ENCODE results near the gene IL36B.
"Not testable (repeated sequence)": the region's sequence is repeated elsewhere in the genome, so short reads cannot be mapped to it uniquely, and the experiment has no call there.

The IL36B gene

DNA sequence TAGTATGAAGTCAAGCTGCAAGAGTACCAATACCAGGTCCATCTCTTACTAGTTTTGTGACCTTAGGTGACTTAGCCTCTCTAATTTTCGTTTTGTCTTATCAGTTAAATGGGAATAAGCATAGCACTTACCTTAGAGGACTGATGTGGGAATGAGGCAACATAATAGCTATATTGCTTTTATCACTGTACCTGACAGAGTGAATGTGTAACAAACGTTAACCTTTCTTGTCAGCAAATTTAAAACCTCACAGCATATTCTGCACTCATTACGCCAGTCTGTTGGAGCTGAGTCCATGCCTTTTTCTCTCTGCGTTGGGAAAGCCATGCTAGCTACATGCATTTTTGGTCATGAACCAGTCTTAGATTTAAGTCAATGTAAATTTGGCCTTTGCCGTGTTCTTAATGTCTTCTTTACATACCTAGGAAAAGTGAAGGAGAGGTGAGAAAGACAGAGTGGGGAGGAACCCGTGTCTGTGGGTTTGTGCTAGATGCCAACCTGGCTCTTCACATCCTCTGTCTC lies at the start of gene IL36B:
IL36B (minus strand) TSS at position 472 of the 522 bp plus-strand sequence.
- no peak for DNase-seq

- DNase-seq: no peak
Measured at GRCh38 chr2:113102133-113102532, 49.5 kb upstream of the IL36B start.

DNA sequence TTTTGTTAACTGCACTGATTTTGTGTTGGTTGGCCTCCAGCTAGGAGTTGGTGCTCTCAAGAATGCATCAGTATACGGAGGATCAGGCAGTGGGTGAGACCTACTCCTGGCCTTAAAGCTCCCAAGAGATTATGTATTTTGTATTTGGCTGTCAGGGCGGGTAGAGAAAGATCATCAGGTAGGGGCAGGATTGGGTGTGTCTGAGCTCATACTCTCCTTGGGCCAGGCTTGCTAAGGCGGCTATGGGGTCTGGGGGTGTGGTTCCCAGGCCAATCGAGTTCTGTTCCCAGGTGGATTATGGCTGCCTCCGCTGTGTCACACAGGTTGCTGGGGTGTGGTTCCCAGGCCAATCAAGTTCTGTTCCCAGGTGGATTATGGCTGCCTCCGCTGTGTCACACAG lies 45.9 kb upstream of the IL36B start:
- DNase-seq: no peak

DNA sequence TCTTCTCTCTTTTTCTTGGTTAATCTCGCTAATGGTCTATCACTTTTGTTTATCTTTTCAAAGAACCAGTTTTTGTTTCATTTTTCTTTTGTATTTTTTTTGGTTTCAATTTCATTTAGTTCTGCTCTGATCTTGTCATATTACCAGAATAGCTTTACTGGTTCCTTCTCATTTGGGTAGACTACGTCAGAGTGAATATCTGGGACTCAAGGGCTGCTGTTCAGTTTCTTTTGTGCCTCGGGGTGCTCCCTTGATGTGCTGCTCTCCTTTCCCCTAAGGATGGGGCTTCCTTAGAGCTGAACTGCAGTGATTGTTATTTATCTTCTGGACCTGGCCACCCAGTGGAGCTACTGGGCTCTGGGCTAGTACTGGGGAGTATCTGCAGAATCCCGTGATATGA lies 45.4 kb upstream of the IL36B start:
- DNase-seq: no peak

- DNase-seq: not testable (repeated sequence)
Measured at GRCh38 chr2:113096842-113097618, 44.4 kb upstream of the IL36B start.

DNA sequence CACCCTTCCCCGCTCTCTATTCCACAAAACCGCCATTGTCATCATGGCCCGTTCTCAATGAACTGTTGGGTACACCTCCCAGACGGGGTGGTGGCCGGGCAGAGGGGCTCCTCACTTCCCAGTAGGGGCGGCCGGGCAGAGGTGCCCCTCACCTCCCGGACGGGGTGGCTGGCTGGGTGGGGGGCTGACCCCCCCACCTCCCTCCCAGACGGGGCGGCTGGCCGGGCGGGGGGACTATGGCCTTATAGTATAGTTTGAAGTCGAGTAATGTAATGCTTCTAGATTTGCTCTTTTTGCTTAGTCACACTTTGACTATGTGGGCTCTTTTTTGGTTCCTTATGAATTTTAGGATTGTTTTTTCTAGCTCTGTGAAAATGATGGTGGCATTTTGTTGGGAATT lies 43.6 kb upstream of the IL36B start:
- DNase-seq: not testable (repeated sequence)

- DNase-seq: no peak
Measured at GRCh38 chr2:113093613-113093977, 40.9 kb upstream of the IL36B start.

DNA sequence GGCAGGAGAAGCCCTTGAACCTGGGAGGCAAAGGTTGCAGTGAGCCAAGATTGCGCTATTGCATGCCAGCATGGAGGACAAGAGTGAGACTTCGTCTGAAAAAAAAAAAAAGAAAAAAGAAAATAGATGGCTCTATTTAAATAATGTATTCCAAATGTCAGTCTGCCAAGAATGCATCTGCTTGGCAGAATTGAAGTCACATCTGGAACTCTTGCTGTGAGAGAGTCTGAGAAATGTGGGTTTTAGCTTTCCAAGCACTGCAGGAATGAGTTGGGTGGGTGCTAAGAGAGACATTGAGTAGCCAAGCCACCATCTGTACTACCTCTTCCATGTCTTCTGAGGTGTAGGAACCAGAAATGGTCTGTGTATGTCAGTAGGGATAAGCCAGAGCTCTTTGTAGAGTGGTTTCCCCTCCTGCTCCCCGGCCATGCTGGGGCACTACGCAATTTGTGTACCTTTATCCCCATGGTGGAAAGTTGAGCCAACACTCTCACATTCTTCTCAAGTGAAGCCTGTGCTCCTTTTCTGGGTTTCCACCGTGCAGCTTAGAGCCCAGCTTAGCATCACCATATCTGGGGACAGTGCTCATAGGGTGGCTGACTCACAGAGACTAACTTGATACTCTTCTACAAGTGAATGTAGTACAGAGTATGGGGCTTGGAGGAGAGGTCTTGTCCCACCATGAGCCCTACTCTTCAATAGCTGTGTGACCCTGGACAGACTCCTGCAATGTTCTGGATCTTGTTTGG lies 40.4 kb upstream of the IL36B start:
- DNase-seq: no peak

DNA sequence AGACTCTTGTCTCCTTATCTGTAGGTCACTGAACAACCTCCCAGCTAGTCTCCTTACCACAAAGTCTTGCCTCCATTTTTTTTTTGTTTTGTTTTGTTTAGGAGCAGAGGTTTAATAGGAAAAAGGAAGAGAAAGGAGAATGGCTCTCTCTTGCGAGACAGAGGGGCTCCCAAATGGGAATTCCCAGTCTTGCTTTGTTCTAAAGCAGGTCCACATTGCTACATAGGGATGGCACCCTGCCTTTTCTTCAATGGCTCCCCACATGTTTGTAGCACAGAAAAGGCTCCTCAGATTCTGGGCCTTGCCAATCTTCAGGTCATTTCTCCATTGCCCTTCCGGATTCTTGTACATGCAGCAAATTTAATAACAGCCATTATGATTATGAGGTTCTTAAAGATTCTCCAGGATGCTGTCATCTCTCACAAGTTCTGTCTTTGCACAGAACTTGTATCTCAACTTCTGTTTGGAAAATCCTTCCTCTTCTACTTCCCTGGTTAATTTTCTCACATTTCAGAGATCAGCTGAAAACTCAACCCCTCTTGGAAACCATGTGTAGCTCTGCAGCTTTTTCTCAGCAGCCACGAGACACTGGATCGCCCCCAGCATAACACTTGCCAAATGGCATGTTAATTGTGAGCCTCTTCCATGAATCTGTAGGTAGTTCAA lies 38.7 kb upstream of the IL36B start:
- no peak for DNase-seq

DNA sequence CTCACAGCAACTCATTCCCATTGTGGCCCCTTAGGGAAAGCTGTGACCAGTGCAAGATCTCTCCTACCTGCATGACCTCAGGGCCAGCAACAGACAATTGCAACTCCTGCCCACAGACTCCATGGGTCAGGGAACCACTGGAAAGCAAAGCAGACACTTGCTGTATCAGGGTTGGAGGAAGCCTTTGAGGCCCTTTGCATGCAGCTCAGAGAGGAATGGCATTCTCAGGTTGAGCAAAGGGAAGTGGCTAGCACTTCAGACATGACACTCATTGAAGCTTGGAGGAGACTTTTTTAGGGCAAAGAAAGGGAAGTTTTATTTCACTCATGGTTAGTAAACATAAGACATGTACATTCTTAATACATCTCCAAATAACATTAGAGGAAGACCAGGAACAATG lies 37.2 kb upstream of the IL36B start:
- no peak for DNase-seq

- no peak for DNase-seq
Measured at GRCh38 chr2:113088213-113088992, 35.7 kb upstream of the IL36B start.

- no peak for DNase-seq
Measured at GRCh38 chr2:113085542-113085941, 32.9 kb upstream of the IL36B start.

DNA sequence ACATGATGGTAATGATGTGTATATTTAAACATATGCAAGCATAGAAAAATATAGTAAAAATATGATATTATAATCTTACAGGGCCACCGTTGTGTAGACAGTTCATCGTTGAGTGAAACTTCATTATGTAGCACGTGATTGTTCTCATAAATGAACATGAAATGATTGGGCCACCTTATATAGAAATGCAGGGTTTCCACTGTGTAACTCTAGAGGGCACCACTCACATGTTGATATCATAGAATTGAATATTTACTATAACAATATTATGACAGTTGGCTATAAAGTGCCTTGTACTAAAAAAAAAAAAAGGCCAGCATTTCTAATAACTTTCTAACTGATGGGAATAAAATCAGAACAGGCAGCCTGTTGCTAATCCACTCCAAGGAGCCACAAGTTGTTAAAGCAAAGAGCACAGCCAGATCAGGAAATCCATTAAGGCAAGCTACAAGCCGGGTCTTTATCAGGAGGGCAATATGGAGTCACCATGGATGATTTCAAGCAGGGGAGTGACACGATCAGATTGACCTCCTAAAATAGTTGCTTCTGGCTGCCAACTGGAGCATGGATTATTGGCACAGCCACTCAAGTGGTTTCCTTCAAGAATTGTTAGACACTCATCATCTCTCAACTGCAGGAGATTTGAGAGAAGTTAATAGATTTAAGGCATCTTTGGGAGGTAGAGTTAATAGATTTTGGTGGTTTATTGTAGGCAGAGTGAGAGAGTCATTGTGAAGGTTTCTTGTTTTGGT lies 31.8 kb upstream of the IL36B start:
- DNase-seq: no peak

DNA sequence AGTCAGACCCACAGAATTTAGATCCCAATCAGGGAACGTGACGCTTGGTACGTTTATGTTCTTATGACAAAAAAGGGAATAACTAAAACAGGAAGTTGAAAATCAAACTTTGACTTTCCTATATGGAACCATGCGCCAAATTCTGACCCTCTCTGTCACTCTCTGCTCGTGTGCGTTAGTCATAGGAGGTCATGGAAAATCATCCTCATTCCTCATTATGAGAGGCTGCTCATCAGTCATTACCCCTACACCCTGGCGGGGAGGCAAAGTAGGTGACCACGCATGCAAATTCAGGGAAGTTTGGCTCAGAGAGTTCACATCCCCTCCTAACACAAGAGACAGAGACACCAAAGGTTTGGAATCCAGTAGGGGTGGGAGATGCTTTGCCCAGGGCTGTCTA lies 30.6 kb upstream of the IL36B start:
- DNase-seq: peak; percentile 13

DNA sequence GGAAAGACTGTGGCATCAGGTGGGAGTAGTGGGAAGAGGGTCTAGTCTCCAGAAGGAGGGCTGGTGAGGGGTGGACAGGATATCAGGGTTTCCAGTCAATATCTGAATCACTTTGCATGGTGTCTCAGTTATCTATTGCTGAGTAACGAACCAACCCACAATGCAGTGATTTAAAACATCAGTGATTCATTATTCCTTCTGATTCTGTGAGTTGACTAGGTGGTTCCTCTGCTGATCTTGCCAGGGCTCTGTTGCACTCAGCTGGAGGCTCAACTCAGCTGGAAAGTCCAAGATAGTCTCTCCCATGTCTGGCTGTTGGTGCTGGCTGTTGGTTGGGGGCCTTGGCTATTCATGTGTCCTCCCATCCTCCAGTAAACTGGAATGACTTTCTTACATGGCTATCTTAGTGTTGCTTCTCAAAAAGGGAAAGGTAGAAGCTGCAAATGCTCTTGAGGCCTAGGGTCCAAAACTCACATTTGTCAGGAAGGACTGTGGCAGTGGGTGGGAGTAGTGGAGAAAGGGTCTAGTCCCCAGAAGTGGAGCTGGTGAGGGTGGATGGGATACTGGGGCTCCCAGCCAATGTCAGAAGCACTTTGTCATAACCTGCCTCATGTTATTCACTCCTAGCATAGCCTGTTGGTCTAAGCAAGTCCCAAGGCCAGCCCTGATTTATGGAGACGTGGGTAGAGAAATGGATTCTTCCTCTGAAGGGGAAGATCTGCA lies 29.0 kb upstream of the IL36B start:
- no peak for DNase-seq

DNA sequence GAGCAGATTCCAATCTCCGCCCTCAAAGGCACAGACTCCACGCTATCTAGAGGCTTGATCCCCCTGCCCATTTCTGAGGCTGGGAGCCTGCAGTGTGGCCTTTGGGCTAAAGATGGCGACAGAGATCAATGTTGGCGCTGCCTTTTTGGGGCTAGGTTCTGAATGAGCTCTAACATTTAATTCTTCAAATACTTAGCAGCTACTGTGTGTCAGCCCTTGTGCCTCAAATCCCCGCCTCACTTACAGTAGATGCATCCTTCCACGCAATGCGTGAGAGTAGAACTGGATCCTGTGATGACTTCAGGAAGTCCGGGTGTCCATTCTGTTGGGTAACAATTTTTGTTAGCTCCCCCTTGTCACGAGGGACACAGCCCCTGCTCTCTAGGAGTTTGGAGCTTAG lies 27.5 kb upstream of the IL36B start:
- peak; percentile 13 for DNase-seq

DNA sequence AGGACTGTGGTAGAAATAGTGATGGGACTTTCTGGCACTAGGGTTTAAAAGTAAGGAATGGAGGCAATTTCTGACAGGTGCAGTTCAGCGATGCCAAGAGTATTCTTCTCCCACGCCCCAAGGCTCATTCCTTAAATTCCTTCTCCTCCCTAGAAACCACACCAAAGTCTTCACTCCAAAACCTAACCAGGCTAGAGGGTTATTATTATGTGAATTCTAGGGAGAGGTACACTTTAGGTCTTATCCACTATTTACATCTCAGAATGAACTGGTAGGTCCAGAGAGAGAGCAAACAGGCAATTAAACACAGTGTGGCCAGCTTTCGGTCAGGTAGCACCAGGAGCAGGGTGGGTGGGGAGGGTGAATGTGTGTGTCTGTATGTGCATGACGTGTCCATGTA lies 26.5 kb upstream of the IL36B start:
- DNase-seq: no peak

DNA sequence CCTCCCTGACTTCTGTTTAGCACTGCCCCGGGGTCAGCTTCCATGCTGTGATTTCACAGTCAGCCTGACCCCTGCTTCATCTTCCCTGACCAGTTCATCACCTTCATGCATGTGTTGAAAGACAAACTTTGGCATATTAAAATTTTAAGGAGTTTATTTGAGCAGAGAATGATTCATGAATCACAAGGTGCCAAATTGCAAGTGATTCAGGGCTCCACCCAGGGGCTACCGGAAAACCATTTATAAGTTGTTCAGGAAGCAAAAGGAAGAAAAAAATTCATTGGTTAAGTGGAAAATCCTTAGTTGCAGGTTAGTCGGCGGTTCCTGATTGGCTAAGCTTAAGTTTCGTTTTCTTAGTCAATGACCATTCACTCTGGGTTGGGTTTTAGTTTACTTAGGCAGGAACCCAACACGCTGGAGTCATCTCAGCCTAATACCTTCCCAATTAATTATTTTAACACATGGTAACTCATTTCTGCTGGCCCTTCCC lies 25.7 kb upstream of the IL36B start:
- DNase-seq: no peak

DNA sequence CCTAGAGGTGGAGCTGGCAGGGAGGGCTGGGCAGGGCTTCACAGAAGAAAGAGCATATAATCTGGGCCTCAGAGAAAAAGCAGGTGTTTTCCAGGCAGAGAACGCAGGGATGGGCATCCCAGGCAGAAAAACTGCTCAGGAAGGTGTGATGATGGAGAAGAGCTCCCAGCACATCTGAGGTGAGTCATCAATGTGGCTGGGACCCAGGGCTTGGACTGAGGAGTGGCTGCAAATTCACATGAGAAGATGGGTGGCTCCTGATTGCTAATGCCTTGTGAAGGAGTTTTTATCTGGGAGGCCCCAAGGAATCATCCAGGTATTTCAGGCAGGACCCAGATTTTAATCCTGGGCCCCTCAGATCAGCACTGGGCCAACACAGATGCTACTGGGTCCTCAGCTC lies 25.3 kb upstream of the IL36B start:
- DNase-seq: no peak

GRCh38 chr2:113076954-113077669 lies 24.4 kb upstream of the IL36B start:
- DNase-seq: no peak

DNA sequence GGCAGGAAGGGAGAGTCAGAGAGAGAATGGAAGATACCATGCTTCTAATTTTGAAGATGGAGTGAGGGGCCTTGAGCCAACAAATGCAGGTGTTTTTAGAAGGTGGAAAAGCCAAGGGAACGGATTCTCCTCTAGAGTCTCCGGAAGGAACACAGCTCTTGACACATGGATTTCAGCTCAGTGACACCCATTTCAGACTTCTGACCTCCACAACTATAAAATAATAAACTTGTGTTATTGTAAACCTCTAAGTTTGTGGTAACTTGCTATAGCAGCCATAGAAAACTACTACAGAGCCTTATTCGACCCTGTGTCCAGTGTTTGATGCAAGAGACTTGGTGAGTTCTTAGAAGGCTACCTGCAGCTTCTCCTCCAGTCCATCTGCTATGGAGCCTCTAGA lies 22.9 kb upstream of the IL36B start:
- no peak for DNase-seq

Data from CD4-positive, alpha-beta T cell treated with Interferon gamma for 1 hour (primary cell).